MCF 10A (cell line): ENCODE data around the gene TM2D1. TPM values are rescaled to one million over a fixed set of nuclear protein-coding genes. Genes with fewer than 3 reads are reported as not detected.
"Not testable (repeated sequence)": the region's sequence is repeated elsewhere in the genome, so short reads cannot be mapped to it uniquely, and the experiment has no call there.

Experiments used
- BruUV-seq: library from RNA; stranded (reverse); fragments of 400-500 nt; replicated peaks from 2 replicates; lab custom pipeline; 2021; lab: Mats Ljungman, UMichigan
- CTCF ChIA-PET: fragments of 300-600 bp; sonication (Branson Sonifier 250); formaldehyde crosslinking; extraction: SDS; loops from one replicate; lab custom pipeline; 2021; ENCODE audit warnings: antibody characterized with exemption, inconsistent platforms; lab: Yijun Ruan, JAX
- POLR2A ChIA-PET: fragments of 300-600, 350-650 bp; sonication (Branson Sonifier 250); formaldehyde crosslinking; extraction: SDS; loops from one replicate; lab custom pipeline; 2020; ENCODE audit warnings: antibody characterized with exemption, inconsistent platforms; lab: Yijun Ruan, JAX
- DNase-seq: peaks from one replicate; pipeline ENCODE4 v3.0.0-alpha.2; 2018; ENCODE audit not compliant: unreplicated experiment
- H3K27ac Mint-ChIP-seq: one replicate; pipeline ENCODE4 v1.8.0; 2022; ENCODE audit warnings: mild to moderate bottlenecking, low read depth, mixed read lengths; ENCODE audit not compliant: unreplicated experiment
- H3K27me3 Mint-ChIP-seq: one replicate; pipeline ENCODE4 v1.8.0; 2022; ENCODE audit warnings: mixed read lengths; ENCODE audit not compliant: insufficient read depth, unreplicated experiment
- H3K36me3 Mint-ChIP-seq: one replicate; pipeline ENCODE4 v1.8.0; 2022; ENCODE audit warnings: mild to moderate bottlenecking, moderate library complexity, mixed read lengths; ENCODE audit not compliant: insufficient read depth, unreplicated experiment
- H3K4me1 Mint-ChIP-seq: one replicate; pipeline ENCODE4 v1.8.0; 2022; ENCODE audit warnings: mixed read lengths; ENCODE audit not compliant: insufficient read depth, unreplicated experiment
- H3K4me3 Mint-ChIP-seq: one replicate; pipeline ENCODE4 v1.8.0; 2022; ENCODE audit warnings: mild to moderate bottlenecking, moderate library complexity, mixed read lengths; ENCODE audit not compliant: unreplicated experiment
- H3K9me3 Mint-ChIP-seq: one replicate; pipeline ENCODE4 v1.8.0; 2022; ENCODE audit warnings: mixed read lengths; ENCODE audit not compliant: unreplicated experiment
- intact Hi-C: fragments of 100-400 bp; cut with micrococcal nuclease; formaldehyde crosslinking; loops from 2 replicates; pipeline ENCODE4 v1.14.1; 2022
- total RNA-seq: library from RNA; stranded (reverse); gene quantifications from 2 replicates; pipeline ENCODE4 v1.2.3, GENCODE V29; 2022
- TF ChIP-seq, protein P1 (sequence below): fragments of 200-600 bp; IDR thresholded peaks from one replicate; pipeline ENCODE4 v1.8.0; 2022; ENCODE audit warnings: antibody characterized with exemption, mild to moderate bottlenecking; ENCODE audit not compliant: unreplicated experiment

Gene TM2D1
- total RNA-seq, 1 experiment from 2014 or later: 29.4 TPM

- POLR2A ChIA-PET: no interaction called here
- intact Hi-C loops: no loop called here
Observed at GRCh38 chr1:61680500-61680899, 44.4 kb downstream of the TM2D1 start.

GRCh38 chr1:61676881-61677280 is 48.1 kb downstream of the TM2D1 start:
- BruUV-seq, intact Hi-C loops, DNase-seq, POLR2A ChIA-PET, H3K27me3 Mint-ChIP-seq, H3K9me3 Mint-ChIP-seq, H3K4me3 Mint-ChIP-seq, H3K4me1 Mint-ChIP-seq, H3K27ac Mint-ChIP-seq, CTCF ChIA-PET: not testable (repeated sequence)
- H3K36me3 Mint-ChIP-seq: peaks cover 23% of the 10 kb centered on the region

More at GRCh38 chr1:61680500-61680899, 44.4 kb downstream of the TM2D1 start:
- Mint-ChIP-seq H3K9me3 (no peaks in the 10 kb centered on the region), H3K27ac (no peak overlapping the region), H3K4me3 (no peak overlapping the region), H3K36me3 (peaks cover 32% of the 10 kb centered on the region), H3K4me1 (no peaks in the 10 kb centered on the region), H3K27me3 (no peaks in the 10 kb centered on the region)
- no TSS peak for BruUV-seq
- CTCF ChIA-PET: interaction anchor here (0.5 to 1.1 kb wide), 2 partner anchors 37 to 248 kb away, joined by 3 read pairs; no protein-coding TSS in a partner anchor
- TF ChIP-seq, protein P1, sequence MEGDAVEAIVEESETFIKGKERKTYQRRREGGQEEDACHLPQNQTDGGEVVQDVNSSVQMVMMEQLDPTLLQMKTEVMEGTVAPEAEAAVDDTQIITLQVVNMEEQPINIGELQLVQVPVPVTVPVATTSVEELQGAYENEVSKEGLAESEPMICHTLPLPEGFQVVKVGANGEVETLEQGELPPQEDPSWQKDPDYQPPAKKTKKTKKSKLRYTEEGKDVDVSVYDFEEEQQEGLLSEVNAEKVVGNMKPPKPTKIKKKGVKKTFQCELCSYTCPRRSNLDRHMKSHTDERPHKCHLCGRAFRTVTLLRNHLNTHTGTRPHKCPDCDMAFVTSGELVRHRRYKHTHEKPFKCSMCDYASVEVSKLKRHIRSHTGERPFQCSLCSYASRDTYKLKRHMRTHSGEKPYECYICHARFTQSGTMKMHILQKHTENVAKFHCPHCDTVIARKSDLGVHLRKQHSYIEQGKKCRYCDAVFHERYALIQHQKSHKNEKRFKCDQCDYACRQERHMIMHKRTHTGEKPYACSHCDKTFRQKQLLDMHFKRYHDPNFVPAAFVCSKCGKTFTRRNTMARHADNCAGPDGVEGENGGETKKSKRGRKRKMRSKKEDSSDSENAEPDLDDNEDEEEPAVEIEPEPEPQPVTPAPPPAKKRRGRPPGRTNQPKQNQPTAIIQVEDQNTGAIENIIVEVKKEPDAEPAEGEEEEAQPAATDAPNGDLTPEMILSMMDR: no peak
- DNase-seq: peak; percentile 27

DNA sequence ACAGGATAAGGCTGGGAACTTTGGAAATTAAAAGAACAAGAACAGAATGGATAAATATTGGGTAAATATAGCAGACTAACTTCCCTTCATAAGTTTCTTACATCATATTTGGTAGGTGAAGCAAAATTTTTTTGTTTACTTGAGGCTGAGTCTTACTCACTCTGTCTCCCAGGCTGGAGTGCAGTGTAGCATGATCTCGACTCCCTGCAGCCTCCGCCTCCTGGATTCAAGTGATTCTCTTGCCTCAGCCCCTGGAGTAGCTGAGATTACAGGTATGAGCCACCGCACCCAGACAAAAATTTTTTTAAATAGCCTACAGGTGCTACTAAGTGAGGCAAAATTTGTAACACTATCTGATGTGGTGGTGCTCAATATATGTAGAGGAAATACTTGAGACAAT is 50.7 kb downstream of the TM2D1 start:
- no peak for DNase-seq
- peaks cover 22% of the 10 kb centered on the region for H3K36me3 Mint-ChIP-seq
- no peak overlapping the region for H3K27ac Mint-ChIP-seq
- H3K4me1 Mint-ChIP-seq: no peaks in the 10 kb centered on the region
- intact Hi-C loops: no loop called here
- no peaks in the 10 kb centered on the region for H3K27me3 Mint-ChIP-seq
- ChIA-PET POLR2A (interaction anchor here (0.7 kb wide), 1 partner anchor 715 kb away, joined by 3 read pairs; no protein-coding TSS in a partner anchor), CTCF (interaction anchor here (1.0 kb wide), 1 partner anchor 179 kb away, joined by 3 read pairs; no protein-coding TSS in a partner anchor)
- TF ChIP-seq, protein P1: no peak
- no peak overlapping the region for H3K4me3 Mint-ChIP-seq
- BruUV-seq: no TSS peak
- no peaks in the 10 kb centered on the region for H3K9me3 Mint-ChIP-seq

DNA sequence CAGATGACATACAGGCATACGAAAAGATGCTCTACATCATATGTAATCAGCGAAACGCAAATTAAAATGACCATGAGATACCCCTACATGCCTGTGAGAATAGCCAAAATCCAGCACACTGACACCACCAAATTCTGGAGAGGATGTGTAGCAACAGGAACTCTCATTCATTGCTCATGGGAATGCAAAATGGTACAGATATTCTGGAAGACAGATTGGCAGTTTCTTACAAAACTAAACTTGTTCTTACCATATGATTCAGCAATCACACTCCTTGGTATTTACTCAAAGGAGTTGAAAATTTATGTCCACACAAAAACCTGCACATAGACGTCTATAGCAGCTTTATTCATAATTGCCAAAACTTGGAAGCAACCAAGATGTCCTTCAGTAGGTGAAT is 52.6 kb downstream of the TM2D1 start:
- TF ChIP-seq, protein P1: no peak

More for the DNA sequence above, 52.6 kb downstream of the TM2D1 start:
- no peaks in the 10 kb centered on the region for H3K9me3 Mint-ChIP-seq
- peaks cover 14% of the 10 kb centered on the region for H3K36me3 Mint-ChIP-seq
- CTCF ChIA-PET: no interaction called here
- intact Hi-C loops: no loop called here
- no TSS peak for BruUV-seq
- POLR2A ChIA-PET: no interaction called here
- DNase-seq: no peak
- no peak overlapping the region for H3K27ac Mint-ChIP-seq
- no peak overlapping the region for H3K4me3 Mint-ChIP-seq
- no peaks in the 10 kb centered on the region for H3K27me3 Mint-ChIP-seq
- no peaks in the 10 kb centered on the region for H3K4me1 Mint-ChIP-seq
